Neuron (in vitro differentiated cells): ENCODE measurements around the gene SPAG5.

ENCODE experiments used
- H2AFZ ChIP-seq: one replicate; pipeline ENCODE4 v1.6.1; 2013; ENCODE audit warnings: low read depth, mild to moderate bottlenecking, inconsistent platforms, low read length, moderate library complexity
- H3K27me3 ChIP-seq: one replicate; pipeline ENCODE4 v1.6.1; 2013; ENCODE audit warnings: low read length; ENCODE audit not compliant: insufficient read depth
- H3K36me3 ChIP-seq: one replicate; pipeline ENCODE4 v1.6.1; 2013; ENCODE audit warnings: low read length; ENCODE audit not compliant: insufficient read depth
- H3K4me1 ChIP-seq: one replicate; pipeline ENCODE4 v1.6.1; 2013; ENCODE audit warnings: low read length; ENCODE audit not compliant: insufficient read depth
- H3K4me3 ChIP-seq: 2 replicates; pipeline ENCODE4 v1.5.1; 2013; ENCODE audit warnings: mild to moderate bottlenecking, low read length, moderate library complexity
- H3K9me3 ChIP-seq: one replicate; pipeline ENCODE4 v1.6.1; 2013; ENCODE audit warnings: low read length

The SPAG5 gene

GRCh38 chr17:28573521-28573920 is 25.3 kb downstream of the SPAG5 start:
- Histone ChIP-seq H3K9me3 (no peaks in the 10 kb centered on the region), H3K4me1 (peaks cover 10% of the 10 kb centered on the region), H3K4me3 (no peak overlapping the region)

GRCh38 chr17:28573040-28573380 is 25.8 kb downstream of the SPAG5 start:
- Histone ChIP-seq H3K36me3 (peaks cover 13% of the 10 kb centered on the region), H3K4me3 (no peak overlapping the region), H3K4me1 (peaks cover 10% of the 10 kb centered on the region), H3K9me3 (no peaks in the 10 kb centered on the region), H2AFZ (no peak overlapping the region), H3K27me3 (no peaks in the 10 kb centered on the region)

More at GRCh38 chr17:28573521-28573920, 25.3 kb downstream of the SPAG5 start:
- peaks cover 18% of the 10 kb centered on the region for H3K36me3 ChIP-seq
- H3K27me3 ChIP-seq, result no peaks in the 10 kb centered on the region
- H2AFZ ChIP-seq, result no peak overlapping the region

- Histone ChIP-seq H2AFZ (peak overlapping the region; percentile 95), H3K36me3 (peaks cover 7% of the 10 kb centered on the region), H3K27me3 (no peaks in the 10 kb centered on the region), H3K4me3 (peak overlapping the region; percentile 88), H3K4me1 (peaks cover 10% of the 10 kb centered on the region), H3K9me3 (no peaks in the 10 kb centered on the region)
Observed at GRCh38 chr17:28572259-28573039, 26.4 kb downstream of the SPAG5 start.

- Histone ChIP-seq H3K9me3 (no peaks in the 10 kb centered on the region), H3K4me1 (peaks cover 10% of the 10 kb centered on the region), H3K36me3 (no peaks in the 10 kb centered on the region), H3K4me3 (peak within 1 kb of the TSS; percentile 88), H3K27me3 (no peaks in the 10 kb centered on the region), H2AFZ (peak within 1 kb of the TSS; percentile 95)
Observed at GRCh38 chr17:28571361-28572122, 27.3 kb downstream of the SPAG5 start, which contains the start of gene PIGS. Gene PIGS (minus strand): TSS chr17:28571524. CDS start chr17:28571496, 28 bp downstream.

GRCh38 chr17:28570716-28571360 is 28.0 kb downstream of the SPAG5 start:
- H3K4me3 ChIP-seq, result peak overlapping the region; percentile 88
- H3K9me3 ChIP-seq, result no peaks in the 10 kb centered on the region
- peak overlapping the region; percentile 95 for H2AFZ ChIP-seq
- H3K4me1 ChIP-seq, result peaks cover 10% of the 10 kb centered on the region
- no peaks in the 10 kb centered on the region for H3K27me3 ChIP-seq
- H3K36me3 ChIP-seq, result no peaks in the 10 kb centered on the region

GRCh38 chr17:28569446-28569845 is 29.4 kb downstream of the SPAG5 start:
- no peak overlapping the region for H3K4me3 ChIP-seq
- no peaks in the 10 kb centered on the region for H3K9me3 ChIP-seq
- peaks cover 4% of the 10 kb centered on the region for H3K36me3 ChIP-seq
- H2AFZ ChIP-seq, result no peak overlapping the region
- H3K27me3 ChIP-seq, result no peaks in the 10 kb centered on the region
- peaks cover 10% of the 10 kb centered on the region for H3K4me1 ChIP-seq

GRCh38 chr17:28567604-28568003 is 31.2 kb downstream of the SPAG5 start:
- no peak overlapping the region for H2AFZ ChIP-seq
- peaks cover 10% of the 10 kb centered on the region for H3K4me1 ChIP-seq
- H3K36me3 ChIP-seq, result peaks cover 14% of the 10 kb centered on the region
- H3K4me3 ChIP-seq, result no peak overlapping the region
- H3K9me3 ChIP-seq, result no peaks in the 10 kb centered on the region
- no peaks in the 10 kb centered on the region for H3K27me3 ChIP-seq

GRCh38 chr17:28563475-28563874 is 35.4 kb downstream of the SPAG5 start:
- no peaks in the 10 kb centered on the region for H3K9me3 ChIP-seq
- no peaks in the 10 kb centered on the region for H3K4me1 ChIP-seq
- H2AFZ ChIP-seq, result no peak overlapping the region
- H3K4me3 ChIP-seq, result no peak overlapping the region
- no peaks in the 10 kb centered on the region for H3K27me3 ChIP-seq
- peaks cover 28% of the 10 kb centered on the region for H3K36me3 ChIP-seq

- Histone ChIP-seq H3K27me3 (no peaks in the 10 kb centered on the region), H2AFZ (no peak overlapping the region), H3K36me3 (peaks cover 44% of the 10 kb centered on the region), H3K4me3 (no peak overlapping the region), H3K9me3 (no peaks in the 10 kb centered on the region), H3K4me1 (peaks cover 12% of the 10 kb centered on the region)
Observed at GRCh38 chr17:28555022-28555421, 43.8 kb downstream of the SPAG5 start.

- no peaks in the 10 kb centered on the region for H3K9me3 ChIP-seq
- no peaks in the 10 kb centered on the region for H3K27me3 ChIP-seq
- H3K4me1 ChIP-seq, result peaks cover 12% of the 10 kb centered on the region
- H3K36me3 ChIP-seq, result peaks cover 41% of the 10 kb centered on the region
- H3K4me3 ChIP-seq, result no peak overlapping the region
- H2AFZ ChIP-seq, result no peak overlapping the region
Observed at GRCh38 chr17:28554565-28554964, 44.3 kb downstream of the SPAG5 start.

- Histone ChIP-seq H3K4me3 (peak overlapping the region; percentile 82), H3K4me1 (peaks cover 12% of the 10 kb centered on the region), H3K36me3 (peaks cover 36% of the 10 kb centered on the region), H2AFZ (peak overlapping the region; percentile 64), H3K27me3 (no peaks in the 10 kb centered on the region), H3K9me3 (no peaks in the 10 kb centered on the region)
Observed at GRCh38 chr17:28553000-28553505, 45.8 kb downstream of the SPAG5 start.

- Histone ChIP-seq H3K4me1 (peaks cover 12% of the 10 kb centered on the region), H2AFZ (peak within 1 kb of the TSS; percentile 64), H3K4me3 (peak within 1 kb of the TSS; percentile 82), H3K27me3 (no peaks in the 10 kb centered on the region), H3K36me3 (peaks cover 34% of the 10 kb centered on the region), H3K9me3 (no peaks in the 10 kb centered on the region)
Observed at GRCh38 chr17:28552176-28552999, 46.4 kb downstream of the SPAG5 start, which contains the start of gene UNC119. Gene UNC119 (minus strand): TSS chr17:28552624. CDS start chr17:28552557, 67 bp downstream.
